HG03280 (cell line): ENCODE data around the gene B9D2.
"Not testable (repeated sequence)": the region's sequence is repeated elsewhere in the genome, so short reads cannot be mapped to it uniquely, and the experiment has no call there.

Experiments
- ATAC-seq: cut with Tn5 transposase; IDR thresholded peaks from one replicate; pipeline ENCODE4 v1.9.1; 2021; ENCODE audit warnings: mild to moderate bottlenecking, moderate library complexity; ENCODE audit not compliant: unreplicated experiment

B9D2 gene

GRCh38 chr19:41356984-41357739, 6.8 kb downstream of the B9D2 start:
- ATAC-seq, result no peak

GRCh38 chr19:41355802-41356201, 8.1 kb downstream of the B9D2 start:
- ATAC-seq, result no peak

GRCh38 chr19:41355035-41355434, 8.9 kb downstream of the B9D2 start:
- ATAC-seq, result no peak

GRCh38 chr19:41354343-41354953, 9.5 kb downstream of the B9D2 start:
- no peak for ATAC-seq

- peak; percentile 40 for ATAC-seq
Measured at GRCh38 chr19:41353466-41354342, 10.2 kb downstream of the B9D2 start, which contains the start of gene TGFB1. Gene TGFB1, minus strand, starts transcription at chr19:41353922. Its CDS starts 878 bp downstream, at chr19:41353044.

- no peak for ATAC-seq
Measured at GRCh38 chr19:41352609-41353465, 11.1 kb downstream of the B9D2 start.

- no peak for ATAC-seq
Measured at GRCh38 chr19:41352279-41352608, 11.7 kb downstream of the B9D2 start.

GRCh38 chr19:41351339-41352245, 12.4 kb downstream of the B9D2 start:
- ATAC-seq, result peak; percentile 40

GRCh38 chr19:41350735-41351338, 13.1 kb downstream of the B9D2 start:
- ATAC-seq, result peak; percentile 0

GRCh38 chr19:41346916-41347315, 17.0 kb downstream of the B9D2 start:
- ATAC-seq, result not testable (repeated sequence)

- ATAC-seq, result no peak
Measured at GRCh38 chr19:41344162-41344561, 19.8 kb downstream of the B9D2 start.

GRCh38 chr19:41341669-41342490, 22.1 kb downstream of the B9D2 start:
- ATAC-seq, result no peak

- ATAC-seq, result no peak
Measured at GRCh38 chr19:41339936-41340335, 24.0 kb downstream of the B9D2 start.

GRCh38 chr19:41335467-41335866, 28.5 kb downstream of the B9D2 start:
- ATAC-seq, result no peak

GRCh38 chr19:41334793-41335192, 29.2 kb downstream of the B9D2 start:
- no peak for ATAC-seq

- no peak for ATAC-seq
Measured at GRCh38 chr19:41332468-41332867, 31.5 kb downstream of the B9D2 start.

- no peak for ATAC-seq
Measured at GRCh38 chr19:41332000-41332399, 31.9 kb downstream of the B9D2 start.

GRCh38 chr19:41330946-41331678, 32.8 kb downstream of the B9D2 start:
- ATAC-seq, result no peak
